Gastroesophageal sphincter (tissue), 4 donors: ENCODE data around the gene SOHLH1. TPM values are rescaled to one million over a fixed set of nuclear protein-coding genes. Genes with fewer than 3 reads are reported as not detected.

Experiments
- ATAC-seq: fragments of 150-250 bp; one replicate; pipeline ENCODE4 v1.9.1; 2016; ENCODE audit warnings: mild to moderate bottlenecking, moderate library complexity
- H3K27ac ChIP-seq, 4 donors: fragments of 200-600 bp; sonication (generic) in 3 of 4; 1 replicate in 3 of 4; 2 replicates in 1 of 4; pipeline ENCODE4 v1.5.1; 2016 to 2019
- H3K27me3 ChIP-seq: fragments of 200-600 bp; sonication (generic); one replicate; pipeline ENCODE4 v1.5.1; 2019
- H3K36me3 ChIP-seq, 2 donors: fragments of 200-600 bp; sonication (generic); one replicate each; pipeline ENCODE4 v1.5.1; 2019; ENCODE audit warnings: control low read depth in 1 of 2
- H3K4me1 ChIP-seq, 3 donors: fragments of 200-600 bp; sonication (generic); 1 replicate in 2 of 3; 2 replicates in 1 of 3; pipeline ENCODE4 v1.5.1; 2016 to 2019; ENCODE audit warnings: control low read depth in 2 of 3
- H3K4me3 ChIP-seq, 2 donors: fragments of 200-600 bp; sonication (generic); one replicate each; pipeline ENCODE4 v1.5.1; 2019; ENCODE audit warnings: mild to moderate bottlenecking in 1 of 2, moderate library complexity in 1 of 2
- H3K9me3 ChIP-seq, 3 donors: fragments of 200-600 bp; sonication (generic); one replicate each; pipeline ENCODE4 v1.5.1; 2017 to 2019; ENCODE audit warnings: control low read depth in 2 of 3
- CTCF ChIP-seq, 4 experiments: fragments of 200-600 bp in 2 of 4; fragments of 450-650 bp in 2 of 4; sonication (generic) in 1 of 4; IDR thresholded peaks; one replicate each; pipeline ENCODE4 v1.5.1; 2017 to 2019; ENCODE audit warnings: antibody characterized with exemption in 4 of 4, mild to moderate bottlenecking in 2 of 4, moderate library complexity in 2 of 4
- EP300 ChIP-seq: sonication (generic); formaldehyde crosslinking; IDR thresholded peaks from one replicate; pipeline ENCODE4 v1.6.1; 2017; ENCODE audit warnings: antibody characterized with exemption, mild to moderate bottlenecking
- POLR2A ChIP-seq, 2 donors: fragments of 450-650 bp; IDR thresholded peaks; one replicate each; pipeline ENCODE4 v1.6.1; 2017; ENCODE audit warnings: antibody characterized with exemption in 2 of 2, mild to moderate bottlenecking in 2 of 2, moderate library complexity in 1 of 2
- POLR2AphosphoS5 ChIP-seq: sonication (generic); formaldehyde crosslinking; IDR thresholded peaks from one replicate; pipeline ENCODE4 v1.6.1; 2017; ENCODE audit warnings: antibody characterized with exemption
- WGBS, 2 donors: methylation state at CpG; one replicate each; pipeline ENCODE4 v1.1.5; 2018; ENCODE audit warnings: low coverage in 1 of 2; 5-methylcytosine and 5-hydroxymethylcytosine counted together
- total RNA-seq, 4 donors: library from RNA; depleted of rRNA; stranded (reverse); fragments of >200 nt; gene quantifications; one replicate each; pipeline ENCODE4 v1.1.0, GENCODE V29; 2016

Gene SOHLH1
- total RNA-seq, 4 donors from 2014 or later: not detected

DNA sequence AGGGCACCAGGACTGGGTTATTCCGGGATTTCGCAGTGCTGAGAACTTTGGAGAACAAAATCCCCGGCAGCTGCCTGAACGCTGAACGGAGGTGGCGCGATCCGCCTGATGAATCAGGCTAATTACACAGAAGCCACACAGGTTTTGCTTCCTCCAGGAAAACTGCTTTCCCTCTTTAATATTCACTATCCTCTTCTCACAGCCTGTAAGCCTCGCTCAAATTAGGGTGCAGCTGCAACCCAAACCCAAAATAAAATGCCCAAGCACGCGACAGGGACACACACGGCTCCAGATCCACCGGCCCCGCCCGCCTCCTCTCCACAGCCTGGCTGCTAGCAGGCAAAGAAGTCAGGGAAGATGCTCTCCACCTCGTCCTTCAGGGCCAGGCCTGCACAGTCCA is 6.0 kb downstream of the SOHLH1 start:
- H3K4me3 ChIP-seq: no peak overlapping the region
- no peak for ATAC-seq
- no peaks in the 10 kb centered on the region for H3K9me3 ChIP-seq
- no peaks in the 10 kb centered on the region for H3K4me1 ChIP-seq
- H3K27ac ChIP-seq: no peak overlapping the region
- no peaks in the 10 kb centered on the region for H3K36me3 ChIP-seq
- 71 to 84% methylated on average over 8 of the region's 16 CpGs for WGBS, 2 donors
- TF ChIP-seq EP300 (no peak), CTCF (IDR thresholded peaks at IDR 0.05) (no peak), POLR2A (IDR thresholded peaks at IDR 0.05) (no peak), POLR2AphosphoS5 (no peak)
- H3K27me3 ChIP-seq: peaks cover 77% of the 10 kb centered on the region

DNA sequence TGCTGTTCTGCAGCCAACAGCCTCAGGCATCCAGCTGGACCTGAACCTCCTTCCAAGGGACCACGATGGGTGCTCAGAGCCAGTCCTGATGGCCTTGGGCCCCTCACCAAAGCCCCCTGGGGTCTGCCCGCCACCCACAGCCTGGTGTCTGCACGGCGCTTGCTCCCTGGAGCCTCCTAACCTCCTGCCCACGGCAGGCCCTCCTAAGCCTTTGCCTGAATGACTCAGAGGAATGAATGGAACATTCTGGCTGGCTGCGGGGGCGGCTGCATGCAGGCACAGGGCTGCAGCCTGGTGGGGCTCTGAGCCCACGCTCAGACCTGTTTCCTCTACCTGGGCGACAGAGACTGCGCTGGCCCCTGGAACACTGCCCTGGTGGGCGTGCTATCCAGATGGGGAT is 6.9 kb downstream of the SOHLH1 start:
- Histone ChIP-seq H3K36me3 (no peaks in the 10 kb centered on the region), H3K4me1 (no peaks in the 10 kb centered on the region), H3K9me3 (no peaks in the 10 kb centered on the region), H3K27ac (no peak overlapping the region), H3K27me3 (peaks cover 85% of the 10 kb centered on the region), H3K4me3 (no peak overlapping the region)
- TF ChIP-seq CTCF (IDR thresholded peaks at IDR 0.05) (no peak), POLR2AphosphoS5 (no peak), POLR2A (IDR thresholded peaks at IDR 0.05) (no peak), EP300 (no peak)
- WGBS, 2 donors: no CpG with 5 or more reads among the region's 11 CpGs
- ATAC-seq: no peak

DNA sequence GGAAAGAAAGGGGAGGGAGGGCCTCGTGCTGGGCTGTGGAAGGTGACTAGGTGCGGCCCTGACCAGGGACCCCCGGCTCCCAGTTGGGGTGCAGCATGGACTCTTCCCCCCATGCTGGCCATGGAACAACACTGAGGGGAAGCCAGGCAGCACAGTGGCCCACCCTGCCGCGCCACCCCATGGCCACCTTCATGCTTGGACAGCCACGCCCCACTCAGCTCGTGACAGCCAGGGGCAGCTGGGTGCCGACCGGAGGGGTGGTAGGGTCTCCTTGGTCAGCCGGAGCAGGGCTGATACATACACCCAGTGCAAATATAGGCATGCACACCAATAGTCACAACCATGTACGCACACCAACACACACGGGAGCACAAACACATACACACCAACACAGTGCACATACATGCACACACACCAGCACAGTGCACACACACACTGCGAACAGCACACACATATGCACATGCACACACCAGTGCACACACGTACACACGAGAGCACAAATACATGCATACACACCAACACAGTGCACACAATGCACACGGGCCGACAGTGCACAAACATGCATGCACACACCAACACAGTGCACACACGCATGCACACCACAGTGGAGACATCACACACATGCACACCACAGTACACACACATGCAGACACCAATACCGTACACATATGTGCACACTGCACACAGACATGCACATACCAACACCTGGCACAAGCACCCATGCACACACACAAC is 8.3 kb downstream of the SOHLH1 start:
- Histone ChIP-seq H3K27ac (no peak overlapping the region), H3K36me3 (no peaks in the 10 kb centered on the region), H3K9me3 (no peaks in the 10 kb centered on the region), H3K4me1 (no peaks in the 10 kb centered on the region), H3K27me3 (peaks cover 88% of the 10 kb centered on the region), H3K4me3 (no peak overlapping the region)
- TF ChIP-seq EP300: no peak
- TF ChIP-seq POLR2AphosphoS5: no peak
- no peak for TF ChIP-seq POLR2A (IDR thresholded peaks at IDR 0.05)
- no peak for TF ChIP-seq CTCF (IDR thresholded peaks at IDR 0.05)
- 92 to 96% methylated on average over 5 to 7 of the region's 19 CpGs for WGBS, 2 donors
- no peak for ATAC-seq

- ATAC-seq: no peak
- WGBS, 2 donors: 48 to 89% methylated on average over 5 to 8 of the region's 10 CpGs
- Histone ChIP-seq H3K27ac (no peak overlapping the region), H3K27me3 (peaks cover 90% of the 10 kb centered on the region), H3K36me3 (no peaks in the 10 kb centered on the region), H3K9me3 (no peaks in the 10 kb centered on the region), H3K4me1 (no peaks in the 10 kb centered on the region), H3K4me3 (no peak overlapping the region)
- TF ChIP-seq POLR2AphosphoS5 (no peak), EP300 (no peak), POLR2A (IDR thresholded peaks at IDR 0.05) (no peak), CTCF (IDR thresholded peaks at IDR 0.05) (no peak)
Measured at GRCh38 chr9:135689011-135689410, 10.3 kb downstream of the SOHLH1 start.

DNA sequence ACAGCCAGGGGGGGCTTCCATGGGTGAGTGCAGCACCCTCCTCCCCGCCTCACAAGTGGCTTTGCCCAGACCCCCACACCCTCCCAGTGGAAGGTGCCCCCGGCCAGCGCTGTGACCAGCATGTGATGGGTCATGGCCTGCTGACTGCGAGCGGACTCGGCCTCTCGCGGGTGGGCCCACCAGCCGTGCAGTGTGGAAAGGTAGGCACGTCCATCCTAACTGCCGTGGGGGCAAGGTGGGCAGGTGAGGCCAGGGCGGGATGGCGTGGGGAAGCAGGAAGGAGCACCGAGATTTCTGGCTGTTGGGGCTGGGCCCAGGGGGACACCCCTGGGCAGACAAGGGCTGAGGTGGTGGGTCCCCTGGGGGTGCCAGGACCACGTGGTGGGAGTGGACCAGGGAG is 12.1 kb downstream of the SOHLH1 start:
- Histone ChIP-seq H3K27me3 (peaks cover 92% of the 10 kb centered on the region), H3K9me3 (no peaks in the 10 kb centered on the region), H3K36me3 (no peaks in the 10 kb centered on the region), H3K4me3 (no peak overlapping the region), H3K27ac (no peak overlapping the region), H3K4me1 (no peaks in the 10 kb centered on the region)
- no peak for ATAC-seq
- WGBS, 2 donors: 100% methylated on average over 1 of the region's 15 CpGs; no CpG with 5 or more reads in 1 of the 2 donors
- TF ChIP-seq POLR2AphosphoS5: no peak
- TF ChIP-seq CTCF (IDR thresholded peaks at IDR 0.05): no peak
- TF ChIP-seq EP300: no peak
- TF ChIP-seq POLR2A (IDR thresholded peaks at IDR 0.05): no peak
